Esophagus mucosa (tissue), 1 donor: ENCODE measurements around the gene YPEL2. TPM values are rescaled to one million over a fixed set of nuclear protein-coding genes. Genes with fewer than 3 reads are reported as not detected.
"Not testable (repeated sequence)": the region's sequence is repeated elsewhere in the genome, so short reads cannot be mapped to it uniquely, and the experiment has no call there.

Experiments
- ATAC-seq: fragments of 200-7000 bp; cut with Tn5 transposase; one replicate; pipeline ENCODE4 v1.9.1; 2020
- total RNA-seq: library from RNA; stranded (reverse); gene quantifications from one replicate; pipeline ENCODE4 v1.2.4, GENCODE V29; 2023
- donor health status: DM: yes; HTN: yes; CAD: no.

Gene YPEL2
- total RNA-seq, 1 donor from 2014 or later: 5.7 TPM

GRCh38 chr17:59377410-59377809 lies 46.0 kb downstream of the YPEL2 start:
- no peak for ATAC-seq

- no peak for ATAC-seq
These were observed 47.2 kb downstream of the YPEL2 start for GRCh38 chr17:59378675-59379074.

- ATAC-seq: no peak
These were observed 49.0 kb downstream of the YPEL2 start for GRCh38 chr17:59380474-59380873.

- ATAC-seq: no peak
These were observed 50.5 kb downstream of the YPEL2 start for GRCh38 chr17:59381716-59382570.

GRCh38 chr17:59383893-59384292 lies 52.4 kb downstream of the YPEL2 start:
- no peak for ATAC-seq

GRCh38 chr17:59387351-59388068 lies 56.1 kb downstream of the YPEL2 start:
- ATAC-seq: no peak

- ATAC-seq: no peak
These were observed 56.7 kb downstream of the YPEL2 start for GRCh38 chr17:59388069-59388556.

- no peak for ATAC-seq
These were observed 57.6 kb downstream of the YPEL2 start for GRCh38 chr17:59389066-59389465.

- no peak for ATAC-seq
These were observed 59.6 kb downstream of the YPEL2 start for GRCh38 chr17:59391021-59391420.

GRCh38 chr17:59392973-59393679 lies 61.7 kb downstream of the YPEL2 start:
- ATAC-seq: no peak

GRCh38 chr17:59393742-59394410 lies 62.4 kb downstream of the YPEL2 start:
- not testable (repeated sequence) for ATAC-seq

- ATAC-seq: no peak
These were observed 64.8 kb downstream of the YPEL2 start for GRCh38 chr17:59396134-59396826.

- no peak for ATAC-seq
These were observed 66.0 kb downstream of the YPEL2 start for GRCh38 chr17:59397316-59398073.

GRCh38 chr17:59399914-59400313 lies 68.5 kb downstream of the YPEL2 start:
- ATAC-seq: no peak

GRCh38 chr17:59400858-59401257 lies 69.4 kb downstream of the YPEL2 start:
- ATAC-seq: no peak

GRCh38 chr17:59401274-59401673 lies 69.8 kb downstream of the YPEL2 start:
- ATAC-seq: no peak

GRCh38 chr17:59401725-59402124 lies 70.3 kb downstream of the YPEL2 start:
- no peak for ATAC-seq

GRCh38 chr17:59402760-59403159 lies 71.3 kb downstream of the YPEL2 start:
- no peak for ATAC-seq

GRCh38 chr17:59404471-59404870 lies 73.0 kb downstream of the YPEL2 start:
- ATAC-seq: no peak

- no peak for ATAC-seq
These were observed 74.7 kb downstream of the YPEL2 start for GRCh38 chr17:59405944-59406705.
